ENCODE data around the gene SLC24A3.

SLC24A3 gene

DNA sequence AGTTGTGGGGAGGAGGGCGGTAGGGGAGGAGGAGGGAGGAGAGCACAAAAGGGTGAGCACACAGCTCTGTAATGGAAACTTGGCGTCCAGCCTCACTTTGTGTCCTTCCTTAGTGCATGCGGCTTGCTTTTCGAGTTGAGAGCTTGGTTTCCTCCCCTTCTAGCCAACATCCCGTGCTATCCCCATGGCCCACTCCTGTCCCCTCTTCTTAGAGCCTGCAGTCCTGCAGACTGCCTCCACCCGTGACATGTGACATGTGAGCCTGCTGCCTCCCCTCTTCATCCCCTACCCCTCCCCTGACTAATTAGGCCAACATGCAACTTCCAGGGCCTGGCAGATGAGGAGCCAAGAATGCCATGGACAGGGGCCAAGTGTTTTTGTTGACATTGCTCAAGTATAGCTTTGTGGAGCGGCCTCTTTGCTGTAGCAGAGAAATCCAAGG lies 63.2 kb downstream of the SLC24A3 start:
- no peaks in the 10 kb centered on the region for H3K36me3 ChIP-seq
- H3K4me3 ChIP-seq (ENCODE audit: low read depth in 1 of 2, low read length in 1 of 2) = no peak overlapping the region
- no peaks in the 10 kb centered on the region for H3K9me3 ChIP-seq
- no peaks in the 10 kb centered on the region for H3K27me3 ChIP-seq
- H3K27ac ChIP-seq = peak overlapping the region; percentile 81
- H3K4me1 ChIP-seq (ENCODE audit: control insufficient read depth in 1 of 2, insufficient read depth in 1 of 2, low read depth in 1 of 2, low read length in 1 of 2) = peaks cover 72 to 80% of the 10 kb centered on the region in 2 experiments
- TF ChIP-seq, protein P1, sequence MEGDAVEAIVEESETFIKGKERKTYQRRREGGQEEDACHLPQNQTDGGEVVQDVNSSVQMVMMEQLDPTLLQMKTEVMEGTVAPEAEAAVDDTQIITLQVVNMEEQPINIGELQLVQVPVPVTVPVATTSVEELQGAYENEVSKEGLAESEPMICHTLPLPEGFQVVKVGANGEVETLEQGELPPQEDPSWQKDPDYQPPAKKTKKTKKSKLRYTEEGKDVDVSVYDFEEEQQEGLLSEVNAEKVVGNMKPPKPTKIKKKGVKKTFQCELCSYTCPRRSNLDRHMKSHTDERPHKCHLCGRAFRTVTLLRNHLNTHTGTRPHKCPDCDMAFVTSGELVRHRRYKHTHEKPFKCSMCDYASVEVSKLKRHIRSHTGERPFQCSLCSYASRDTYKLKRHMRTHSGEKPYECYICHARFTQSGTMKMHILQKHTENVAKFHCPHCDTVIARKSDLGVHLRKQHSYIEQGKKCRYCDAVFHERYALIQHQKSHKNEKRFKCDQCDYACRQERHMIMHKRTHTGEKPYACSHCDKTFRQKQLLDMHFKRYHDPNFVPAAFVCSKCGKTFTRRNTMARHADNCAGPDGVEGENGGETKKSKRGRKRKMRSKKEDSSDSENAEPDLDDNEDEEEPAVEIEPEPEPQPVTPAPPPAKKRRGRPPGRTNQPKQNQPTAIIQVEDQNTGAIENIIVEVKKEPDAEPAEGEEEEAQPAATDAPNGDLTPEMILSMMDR (IDR thresholded peaks at IDR 0.05) = no peak

- H3K27ac ChIP-seq = peak overlapping the region; percentile 81
- H3K9me3 ChIP-seq = no peaks in the 10 kb centered on the region
- H3K4me1 ChIP-seq (ENCODE audit: control insufficient read depth in 1 of 2, insufficient read depth in 1 of 2, low read depth in 1 of 2, low read length in 1 of 2) = peaks cover 64 to 70% of the 10 kb centered on the region in 2 experiments
- TF ChIP-seq, protein P1 (IDR thresholded peaks at IDR 0.05) = no peak
- H3K36me3 ChIP-seq = no peaks in the 10 kb centered on the region
- peak overlapping the region in 1 of 2 experiments; percentile 12 for H3K4me3 ChIP-seq (ENCODE audit: low read depth in 1 of 2, low read length in 1 of 2)
- no peaks in the 10 kb centered on the region for H3K27me3 ChIP-seq
Observed at GRCh38 chr20:19277381-19277780, 64.9 kb downstream of the SLC24A3 start.

DNA sequence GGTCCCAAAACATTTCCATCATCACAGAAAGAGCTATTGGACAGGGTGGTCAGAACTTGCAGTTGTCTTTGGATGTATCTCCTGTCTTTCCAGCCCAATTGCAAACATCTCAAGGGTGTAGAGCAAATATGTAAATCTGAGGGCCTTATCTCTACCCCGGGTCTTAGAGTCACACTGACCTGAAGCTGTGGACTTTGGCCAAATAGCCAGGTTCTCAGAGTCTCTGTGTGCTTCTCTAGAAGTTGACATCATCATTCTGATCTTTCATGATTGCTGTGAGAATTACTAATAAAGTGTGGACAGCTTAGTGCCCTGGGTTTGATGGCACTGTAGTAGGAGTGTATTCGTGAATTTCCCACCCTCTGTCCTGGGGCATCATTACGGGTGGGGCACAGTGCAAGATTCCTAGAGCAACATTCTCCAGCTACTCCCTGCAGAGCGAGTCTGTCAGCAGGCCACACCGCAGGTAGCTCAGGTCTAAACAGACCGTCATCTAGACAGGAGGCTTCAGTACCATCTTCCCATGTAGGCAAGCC lies 71.1 kb downstream of the SLC24A3 start:
- no peaks in the 10 kb centered on the region for H3K36me3 ChIP-seq
- H3K9me3 ChIP-seq = no peaks in the 10 kb centered on the region
- H3K27me3 ChIP-seq = no peaks in the 10 kb centered on the region

GRCh38 chr20:19284400-19285178 lies 72.1 kb downstream of the SLC24A3 start:
- no peaks in the 10 kb centered on the region for H3K4me1 ChIP-seq (ENCODE audit: control insufficient read depth in 1 of 2, insufficient read depth in 1 of 2, low read depth in 1 of 2, low read length in 1 of 2)
- no peak overlapping the region for H3K4me3 ChIP-seq (ENCODE audit: low read depth in 1 of 2, low read length in 1 of 2)
- H3K27me3 ChIP-seq = no peaks in the 10 kb centered on the region
- TF ChIP-seq, protein P1 (IDR thresholded peaks at IDR 0.05) = no peak
- H3K9me3 ChIP-seq = no peaks in the 10 kb centered on the region
- no peaks in the 10 kb centered on the region for H3K36me3 ChIP-seq
- no peak overlapping the region for H3K27ac ChIP-seq

More for the DNA sequence above, 71.1 kb downstream of the SLC24A3 start:
- H3K4me1 ChIP-seq (ENCODE audit: control insufficient read depth in 1 of 2, insufficient read depth in 1 of 2, low read depth in 1 of 2, low read length in 1 of 2) = peaks cover 8 to 9% of the 10 kb centered on the region in 2 experiments
- H3K4me3 ChIP-seq (ENCODE audit: low read depth in 1 of 2, low read length in 1 of 2) = no peak overlapping the region
- TF ChIP-seq, protein P1 (IDR thresholded peaks at IDR 0.05) = no peak
- no peak overlapping the region for H3K27ac ChIP-seq

GRCh38 chr20:19285436-19285835 lies 73.0 kb downstream of the SLC24A3 start:
- Histone ChIP-seq H3K36me3 (no peaks in the 10 kb centered on the region), H3K9me3 (no peaks in the 10 kb centered on the region), H3K27ac (no peak overlapping the region), H3K4me1 (ENCODE audit: control insufficient read depth in 1 of 2, insufficient read depth in 1 of 2, low read depth in 1 of 2, low read length in 1 of 2) (no peaks in the 10 kb centered on the region), H3K27me3 (no peaks in the 10 kb centered on the region), H3K4me3 (ENCODE audit: low read depth in 1 of 2, low read length in 1 of 2) (no peak overlapping the region)
- TF ChIP-seq, protein P1 (IDR thresholded peaks at IDR 0.05) = no peak
